Stimulated activated CD8-positive, alpha-beta memory T cell treated with anti-CD3 and anti-CD28 coated beads, Interleukin-15, amount 100 ng/mL, for 4 hours (primary cell): ENCODE data around the gene TPO.
"Not testable (repeated sequence)": the region's sequence is repeated elsewhere in the genome, so short reads cannot be mapped to it uniquely, and the experiment has no call there.

Source experiments
- DNase-seq, 2 donors: peaks; one replicate each; pipeline ENCODE4 v3.0.0-alpha.2; 2020; ENCODE audit warnings: low read depth in 2 of 2

Gene TPO

DNA sequence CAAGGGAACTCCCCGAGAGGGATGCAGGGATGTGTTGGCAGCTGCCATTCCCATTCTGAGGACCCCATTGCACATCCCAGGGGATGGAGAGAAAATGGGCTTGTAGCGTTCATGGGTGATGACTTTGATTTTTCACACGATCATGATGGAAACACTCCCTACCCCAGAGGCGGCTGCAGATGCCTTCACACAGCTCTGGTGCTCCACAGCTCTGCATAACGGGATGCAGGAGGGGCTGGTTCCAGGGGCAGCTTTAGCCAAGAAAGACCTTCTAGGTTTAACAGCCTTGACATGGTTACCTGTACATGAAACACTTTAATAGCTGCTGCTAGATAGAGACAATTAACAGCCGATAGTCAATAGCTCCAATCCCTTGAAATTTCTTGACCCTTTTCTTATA, 88.7 kb downstream of the TPO start:
- DNase-seq: no peak

DNA sequence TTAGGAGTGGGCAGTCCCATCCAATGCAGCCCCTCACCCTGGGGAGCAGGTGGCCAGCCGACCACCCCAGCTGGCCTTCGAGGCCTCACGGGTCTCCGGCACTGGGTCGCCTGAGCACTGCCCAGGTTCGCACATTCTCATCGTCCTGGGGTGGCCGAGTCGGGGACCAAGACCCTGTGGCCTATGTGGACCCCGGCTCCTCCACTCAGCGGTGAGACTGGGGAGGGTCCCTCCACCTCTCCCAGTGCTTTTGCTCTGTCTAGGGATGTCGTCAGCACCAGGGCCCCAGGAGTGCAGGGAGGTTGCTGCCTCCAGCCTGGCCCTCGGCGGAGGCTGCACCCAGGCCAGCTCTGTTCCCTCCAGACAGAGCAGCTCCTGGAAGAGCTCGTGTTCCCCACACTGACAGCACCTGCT, 89.6 kb downstream of the TPO start:
- DNase-seq: no peak

GRCh38 chr2:1503471-1504310, 90.4 kb downstream of the TPO start:
- no peak for DNase-seq

DNA sequence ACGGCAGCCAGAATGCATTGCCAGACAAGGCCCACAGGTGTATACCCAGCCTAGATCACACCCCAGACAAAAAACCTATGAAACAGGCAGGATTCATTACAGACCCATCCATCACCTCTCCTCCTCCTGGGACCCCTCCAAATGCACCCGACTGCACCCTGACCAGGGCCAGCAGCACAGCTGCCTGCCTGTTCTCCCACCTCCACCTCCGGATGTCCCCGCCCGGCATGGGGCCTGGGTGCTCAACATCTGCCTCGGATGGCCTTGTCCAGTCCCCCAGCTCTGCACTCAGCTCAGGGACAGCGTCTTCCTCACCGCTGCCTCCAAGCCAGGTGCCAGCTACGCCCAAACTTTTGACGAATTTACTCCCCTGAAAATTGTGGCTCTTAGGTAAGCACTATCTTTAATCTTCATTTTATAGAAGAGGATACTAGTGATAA, 91.1 kb downstream of the TPO start:
- no peak for DNase-seq

DNA sequence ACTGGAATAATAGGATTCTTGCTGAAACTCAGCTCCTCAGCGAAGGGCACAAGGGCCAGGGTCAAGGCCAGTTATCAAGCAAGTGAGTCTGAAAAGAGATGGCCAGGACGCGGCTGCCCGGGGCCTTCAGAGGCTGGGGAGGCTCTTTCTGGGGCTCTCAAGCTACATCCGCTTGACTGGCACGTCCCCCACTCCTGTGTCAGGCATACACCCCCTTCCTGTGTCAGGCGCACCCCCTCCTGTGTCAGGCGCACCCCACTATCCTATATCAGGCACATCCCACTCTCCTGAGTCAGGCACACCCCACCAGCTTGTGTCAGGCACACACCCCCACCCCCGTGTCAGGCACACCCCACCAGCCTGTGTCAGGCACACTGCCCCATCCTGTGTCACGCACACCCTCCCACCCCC, 91.8 kb downstream of the TPO start:
- no peak for DNase-seq

DNA sequence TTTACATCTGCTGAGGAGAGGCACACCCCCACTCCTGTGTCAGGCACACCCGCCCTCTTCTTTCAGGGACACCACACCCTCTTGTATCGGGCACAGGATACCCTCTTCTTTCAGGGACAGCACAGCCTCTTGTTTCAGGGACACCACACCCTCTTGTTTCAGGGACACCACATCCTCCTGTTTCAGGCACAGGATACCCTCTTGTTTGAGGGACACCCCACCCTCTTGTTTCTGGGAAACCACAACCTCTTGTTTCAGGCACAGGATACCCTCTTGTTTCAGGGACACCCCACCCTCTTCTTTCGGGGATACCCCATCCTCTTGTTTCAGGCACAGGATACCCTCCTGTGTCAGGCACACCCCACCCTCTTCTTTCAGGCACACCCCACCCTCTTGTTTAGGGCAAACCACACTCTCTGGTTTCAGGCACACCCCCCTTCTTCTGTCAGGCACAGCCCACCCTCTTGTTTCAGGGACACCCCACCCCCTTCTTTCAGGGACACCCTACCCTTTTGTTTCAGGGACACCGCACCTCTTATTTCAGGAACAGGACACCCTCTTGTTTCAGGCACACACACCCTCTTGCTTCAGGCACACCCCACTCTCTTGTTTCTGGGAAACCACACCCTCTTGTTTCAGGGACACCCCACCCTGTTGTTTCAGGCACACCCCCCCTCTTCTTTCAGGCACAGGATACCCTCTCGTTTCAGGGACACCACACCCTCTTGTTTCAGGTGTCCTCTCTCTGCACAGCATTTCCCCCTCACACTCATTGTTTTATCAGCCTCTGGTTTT, 96.2 kb downstream of the TPO start:
- no peak for DNase-seq

- no peak for DNase-seq
Observed at GRCh38 chr2:1510176-1510575, 96.9 kb downstream of the TPO start.

- no peak for DNase-seq
Observed at GRCh38 chr2:1511455-1511854, 98.2 kb downstream of the TPO start.

DNA sequence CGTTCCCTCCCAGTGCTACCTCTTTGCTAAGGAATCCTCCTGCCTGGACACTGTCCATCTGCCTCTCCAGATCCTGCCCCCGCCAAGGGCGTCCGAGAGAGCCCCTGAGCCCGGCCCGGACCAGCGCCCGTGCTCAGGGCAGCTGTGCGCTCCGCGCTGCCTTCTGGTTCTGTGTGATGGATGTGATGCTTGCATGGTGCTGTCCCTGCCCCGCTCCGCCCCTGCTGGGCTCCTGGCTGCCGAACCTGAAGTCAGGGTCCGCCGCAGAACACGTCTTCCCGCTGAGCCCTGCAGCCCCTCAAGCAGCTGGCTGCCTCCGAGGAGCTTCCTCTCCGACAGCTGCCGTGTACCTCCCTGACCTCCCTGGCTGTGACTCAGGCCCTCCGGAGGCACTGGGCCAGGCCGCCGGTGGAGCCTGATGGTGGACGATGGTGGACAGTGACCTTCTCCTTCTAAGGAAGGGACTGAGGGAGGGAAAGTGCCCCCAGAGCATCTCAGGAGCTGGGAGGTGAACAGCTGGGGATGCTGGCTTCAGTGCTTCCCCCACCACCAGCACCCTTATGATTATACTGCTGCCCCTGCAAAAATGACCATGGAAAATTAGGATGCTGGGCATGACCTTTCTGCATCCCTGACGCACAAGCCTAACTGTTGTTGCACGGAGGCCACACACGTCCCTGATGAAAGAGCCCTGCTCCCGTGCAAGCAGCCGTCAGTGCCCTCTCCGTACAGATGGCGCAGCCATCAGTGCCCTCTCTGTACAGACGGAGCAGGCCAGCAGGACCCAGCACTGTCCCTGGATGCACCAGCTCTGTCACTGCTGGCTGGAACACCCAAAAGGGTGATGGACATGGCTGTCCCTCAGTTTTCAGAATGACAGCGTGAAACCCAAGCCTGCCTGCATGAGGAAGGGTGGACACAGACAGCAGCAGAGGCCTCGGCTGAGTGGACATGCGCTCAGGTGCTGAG, 99.3 kb downstream of the TPO start:
- DNase-seq: no peak

GRCh38 chr2:1514391-1515072, 101.3 kb downstream of the TPO start:
- DNase-seq: no peak

DNA sequence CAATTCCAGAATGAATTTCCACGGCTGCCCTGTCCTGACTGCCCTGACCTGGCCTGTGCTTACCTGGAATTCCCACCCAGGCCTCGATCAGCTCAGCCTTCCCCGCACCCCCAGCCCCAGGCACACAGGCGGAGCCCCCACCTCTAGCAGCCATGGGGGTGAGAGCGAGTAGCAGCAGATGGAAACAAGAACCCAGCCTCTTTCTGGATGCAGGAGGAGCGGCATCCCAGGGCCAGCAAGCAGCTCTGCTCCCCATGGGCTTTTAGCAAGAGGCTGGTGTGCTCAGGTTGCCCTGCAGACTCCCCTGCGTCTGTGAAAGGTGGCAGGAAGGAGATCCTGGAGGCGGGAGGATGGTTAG, 101.8 kb downstream of the TPO start:
- no peak for DNase-seq

GRCh38 chr2:1515986-1516797, 102.9 kb downstream of the TPO start:
- no peak for DNase-seq

DNA sequence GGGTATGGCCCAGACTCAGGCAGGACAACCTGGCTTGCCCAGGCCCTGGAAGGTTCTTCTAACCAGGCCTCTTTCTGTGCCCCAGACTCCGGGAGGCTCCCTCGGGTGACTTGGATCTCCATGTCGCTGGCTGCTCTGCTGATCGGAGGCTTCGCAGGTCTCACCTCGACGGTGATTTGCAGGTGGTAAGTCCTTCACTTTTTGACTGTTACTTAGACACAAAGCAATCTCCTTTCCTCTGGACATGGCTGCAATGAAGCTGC, 103.5 kb downstream of the TPO start:
- DNase-seq: no peak

DNA sequence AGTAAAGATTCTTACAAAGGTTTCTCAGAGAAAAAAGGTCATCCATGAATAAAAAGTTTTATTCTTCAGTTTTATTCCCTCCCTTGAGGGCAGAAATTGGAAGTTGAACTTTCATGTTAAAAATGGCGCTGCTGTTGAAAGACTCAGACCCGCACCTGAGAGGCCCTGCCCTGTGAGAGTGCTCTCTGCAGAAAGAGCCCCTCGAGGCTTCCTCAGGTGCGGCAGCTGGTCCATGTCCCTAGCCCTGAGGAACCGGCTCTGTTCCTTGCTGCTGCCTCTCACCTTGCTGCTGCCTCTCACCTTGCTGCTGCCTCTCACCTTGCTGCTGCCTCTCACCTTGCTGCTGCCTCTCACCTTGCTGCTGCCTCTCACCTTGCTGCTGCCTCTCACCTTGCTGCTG, 104.0 kb downstream of the TPO start:
- DNase-seq: not testable (repeated sequence)

DNA sequence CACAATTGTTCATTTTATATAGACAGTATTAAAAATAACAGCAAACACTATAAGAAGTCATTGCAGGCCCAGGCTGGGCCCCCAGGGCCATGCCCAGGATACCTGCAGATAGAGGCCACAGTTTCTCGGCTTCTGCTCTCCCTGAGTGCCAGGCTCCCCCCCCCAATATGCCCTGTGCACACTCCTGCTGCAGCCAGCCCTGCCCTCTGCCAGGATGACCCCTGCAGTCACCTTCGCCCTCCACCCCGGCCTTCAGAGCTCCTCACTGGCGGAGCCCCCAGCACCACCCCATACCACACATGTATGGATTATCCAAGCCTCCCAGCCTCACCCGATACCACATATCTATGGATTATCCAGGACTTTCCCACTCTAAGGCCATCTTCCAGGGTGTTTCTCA, 104.5 kb downstream of the TPO start:
- DNase-seq: no peak

GRCh38 chr2:1518331-1518803, 105.1 kb downstream of the TPO start:
- no peak for DNase-seq

DNA sequence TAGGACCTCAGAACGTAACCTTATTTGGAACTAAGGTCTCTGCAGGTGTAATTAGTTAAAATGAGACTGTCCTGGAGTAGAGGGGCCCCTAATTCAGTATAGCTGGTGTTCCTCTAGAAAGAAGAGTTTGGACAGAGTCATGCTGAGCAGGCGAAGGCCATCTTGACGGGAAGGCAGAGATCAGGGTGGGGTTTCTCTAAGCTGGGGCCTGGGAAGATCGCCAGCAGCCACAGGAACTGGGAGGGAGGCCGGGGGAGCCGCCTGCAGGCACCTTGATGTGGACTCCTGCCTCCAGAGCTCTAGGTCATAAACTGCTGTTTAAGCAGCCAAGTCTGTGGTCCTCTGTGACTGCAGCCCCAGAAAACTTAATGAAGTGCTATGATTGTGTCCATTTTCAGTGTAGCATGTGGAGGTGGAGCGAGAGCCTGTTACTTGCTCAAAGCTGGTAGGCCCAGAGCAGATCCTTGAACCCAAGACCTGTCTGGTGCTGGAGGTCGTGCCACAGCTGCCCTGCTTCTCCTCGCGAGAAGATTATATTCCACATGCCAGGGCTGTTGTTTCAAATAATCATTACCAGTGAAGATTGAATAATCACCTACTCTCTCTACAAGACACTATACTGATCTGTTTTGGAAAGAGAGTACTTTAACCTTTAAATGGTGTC, 105.7 kb downstream of the TPO start:
- no peak for DNase-seq

- no peak for DNase-seq
Observed at GRCh38 chr2:1521191-1521877, 108.1 kb downstream of the TPO start.
